Epidermal melanocyte (primary cell): ENCODE data around the gene HSBP1L1.
A peak's percentile ranks its signal among the peaks of the same experiment; 100 is the strongest.

Source experiments
- DNase-seq: peaks from one replicate; pipeline ENCODE4 v3.0.0; 2011; ENCODE audit warnings: low spot score; ENCODE audit not compliant: insufficient read length

Gene HSBP1L1

GRCh38 chr18:79944126-79944731, 20.2 kb upstream of the HSBP1L1 start:
- no peak for DNase-seq

DNA sequence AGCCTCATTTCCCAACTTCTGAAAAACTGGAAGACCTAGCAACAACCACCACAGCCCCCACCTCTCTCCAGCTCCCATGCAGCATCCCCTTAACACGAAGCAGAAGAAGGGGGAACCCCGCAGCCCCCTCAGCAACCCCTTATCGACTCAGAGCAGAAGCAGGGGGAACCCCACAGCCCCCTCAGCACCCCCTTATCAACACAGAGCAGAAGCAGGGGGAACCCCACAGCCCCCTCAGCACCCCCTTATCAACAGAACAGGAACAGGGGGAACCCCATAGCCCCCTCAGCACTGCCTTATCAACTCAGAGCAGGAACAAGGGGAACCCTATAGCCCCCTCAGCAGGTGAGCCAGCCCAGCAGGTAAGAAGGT, 19.7 kb upstream of the HSBP1L1 start:
- DNase-seq, result no peak

DNA sequence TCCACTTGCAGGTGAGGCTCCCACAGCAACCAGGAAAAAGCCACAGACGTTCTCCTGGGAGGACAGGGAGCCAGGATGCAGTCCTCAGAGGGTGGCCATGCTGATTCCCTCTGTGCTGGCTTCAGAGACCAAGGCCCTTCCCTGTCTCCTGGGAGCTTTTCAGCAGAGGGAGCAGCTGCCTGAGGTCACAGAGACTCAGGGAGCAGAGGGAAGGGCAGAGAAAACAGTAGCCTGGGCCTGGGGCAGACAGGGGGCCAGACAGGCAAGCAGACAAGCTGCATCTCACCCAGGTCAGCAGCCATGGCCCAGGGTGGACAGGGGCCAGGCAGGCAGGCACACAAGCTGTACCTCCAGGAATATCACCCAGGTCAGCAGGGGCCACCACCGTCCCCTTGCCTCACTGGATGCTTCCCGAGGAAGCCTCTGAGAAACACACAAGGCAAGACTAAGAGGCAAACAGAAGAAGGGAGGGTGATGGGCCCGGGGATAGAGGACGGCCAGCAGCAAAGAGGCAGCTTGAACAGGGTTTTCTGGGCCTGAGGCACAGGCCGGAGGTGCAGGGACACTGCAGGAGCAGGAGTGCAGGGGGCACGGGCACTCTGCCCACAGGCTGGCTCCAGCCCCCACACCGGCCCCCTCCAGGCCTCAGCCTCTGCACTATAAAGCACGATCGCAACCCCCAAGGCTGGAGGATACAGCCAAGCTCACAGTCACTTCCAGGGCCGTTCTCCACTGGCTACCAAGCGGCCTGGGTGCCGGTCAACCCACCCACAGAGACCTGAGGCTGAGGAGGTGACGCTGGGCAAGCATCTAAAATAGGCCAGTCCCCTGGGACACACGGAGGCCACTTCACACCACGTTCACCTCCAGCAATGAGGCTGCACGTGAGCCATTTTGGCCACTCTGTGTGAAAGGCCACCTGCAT, 19.1 kb upstream of the HSBP1L1 start:
- DNase-seq, result no peak

- no peak for DNase-seq
Measured at GRCh38 chr18:79947054-79947755, 17.2 kb upstream of the HSBP1L1 start.

DNA sequence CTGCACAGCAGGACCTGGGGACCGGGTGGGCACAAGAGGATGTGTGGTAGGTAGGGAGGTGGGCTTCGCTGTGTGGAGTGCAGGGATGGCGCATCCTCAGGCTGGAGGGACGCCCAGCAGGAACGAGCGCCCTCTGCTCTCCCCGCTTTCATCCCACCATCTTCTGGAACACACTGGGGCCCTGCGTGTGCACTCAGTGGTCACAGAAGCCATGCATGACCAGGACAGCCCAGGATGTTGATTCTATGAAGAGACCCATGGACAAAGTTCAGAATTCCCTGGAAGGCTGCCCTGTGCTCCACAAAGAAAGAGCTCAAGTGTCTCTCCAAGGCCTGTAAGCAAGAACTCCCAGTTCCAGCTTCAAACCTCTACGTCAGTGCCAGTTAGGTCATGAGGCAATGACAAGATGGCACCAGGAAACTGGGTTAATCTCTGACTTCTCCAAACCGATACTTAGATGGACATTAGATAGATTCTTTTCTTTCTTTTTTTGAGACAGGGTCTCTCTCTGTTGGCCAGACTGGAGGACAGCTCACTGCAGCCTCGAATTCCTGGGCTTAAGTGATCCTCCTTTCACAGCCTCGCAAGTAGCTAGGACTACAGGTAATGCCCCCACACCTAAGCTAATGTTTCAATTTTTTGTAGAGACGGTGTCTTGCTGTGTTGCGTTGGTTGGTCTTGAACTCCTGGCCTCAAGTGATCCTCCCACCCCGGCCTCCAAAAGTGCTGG, 16.4 kb upstream of the HSBP1L1 start:
- no peak for DNase-seq

- no peak for DNase-seq
Measured at GRCh38 chr18:79948719-79949411, 15.6 kb upstream of the HSBP1L1 start.

DNA sequence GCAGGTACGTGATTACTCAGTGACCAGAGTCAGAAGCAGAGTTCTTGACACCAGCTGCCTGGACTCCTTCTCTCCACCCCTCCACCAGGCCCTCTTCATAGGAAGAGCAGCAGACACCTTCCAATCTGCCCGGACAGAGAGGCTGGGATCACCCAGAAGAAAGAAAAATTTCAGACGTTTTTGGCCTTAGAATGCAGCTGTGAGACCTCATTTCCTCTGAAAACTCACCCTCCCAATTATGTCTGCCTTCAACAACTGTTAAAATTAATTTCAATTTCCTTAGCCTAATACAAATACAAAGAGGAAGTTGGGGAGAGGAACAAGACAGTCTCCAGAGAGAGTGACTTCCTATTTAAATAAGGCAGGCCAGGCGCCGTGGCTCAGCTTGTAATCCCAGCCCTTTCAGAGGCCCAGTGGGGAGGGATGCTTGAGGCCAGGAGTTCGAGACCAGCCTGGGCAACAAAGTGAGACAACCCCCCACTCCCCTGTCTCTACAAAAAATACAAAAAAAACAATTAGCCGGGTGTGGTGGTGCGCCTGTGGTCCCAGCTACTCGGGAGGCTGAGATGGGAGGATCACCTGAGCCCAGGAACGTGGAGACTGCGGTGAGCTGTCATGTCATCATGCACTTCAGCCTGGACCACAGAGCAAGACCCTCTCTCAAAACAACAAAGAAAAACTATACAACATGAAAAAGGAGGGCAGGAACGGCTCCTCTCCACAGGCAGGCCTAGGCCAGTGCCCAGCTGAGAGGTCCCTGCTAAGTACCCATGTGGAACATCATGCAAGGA, 14.6 kb upstream of the HSBP1L1 start:
- DNase-seq, result no peak

- DNase-seq, result no peak
Measured at GRCh38 chr18:79950515-79951341, 13.7 kb upstream of the HSBP1L1 start.

DNA sequence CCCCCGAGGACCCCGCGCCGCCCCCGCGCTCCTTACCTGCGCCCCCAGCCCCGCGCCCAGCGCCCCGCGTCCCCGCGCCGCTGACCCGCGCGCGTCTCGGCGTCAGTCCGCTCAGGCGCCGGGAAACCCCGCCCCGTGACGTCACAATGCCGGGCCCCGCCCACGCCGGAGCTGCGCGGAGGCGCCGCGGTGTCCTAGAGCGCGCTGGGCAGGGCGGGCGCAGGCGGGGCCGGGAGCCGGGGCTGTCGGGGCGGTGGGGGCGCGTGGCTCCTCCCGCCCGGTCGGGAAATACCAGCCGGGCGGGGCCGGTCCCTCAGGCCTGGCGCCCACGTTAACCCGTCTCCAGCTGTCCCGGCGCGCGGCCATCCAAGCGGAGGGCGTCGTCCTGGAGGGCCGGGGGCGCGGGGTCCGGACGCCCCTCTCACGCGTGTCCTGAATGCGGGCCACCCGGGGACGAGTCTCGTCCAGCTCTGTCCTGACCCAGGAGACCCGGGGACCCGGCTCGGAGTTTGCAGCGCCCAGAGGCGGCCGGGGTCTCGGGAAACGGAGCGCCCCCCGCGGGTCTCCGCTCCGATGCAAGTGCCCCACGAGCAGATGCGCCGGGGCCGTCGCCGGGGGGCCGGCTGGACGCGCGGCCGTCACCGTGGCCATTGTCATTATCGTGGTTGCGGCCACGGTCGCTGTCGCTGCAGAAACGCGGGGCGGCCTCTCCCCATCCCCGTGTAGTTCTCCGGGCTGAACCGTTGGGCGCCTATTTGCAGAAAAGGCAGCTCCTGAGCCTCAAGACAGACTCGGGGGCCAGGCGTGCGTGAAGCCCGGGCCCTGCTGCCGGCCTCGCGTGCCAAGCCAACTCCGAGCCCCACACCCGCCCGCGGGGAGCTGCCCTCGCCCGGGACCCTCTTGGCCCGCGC, 12.6 kb upstream of the HSBP1L1 start, which contains the start of gene SLC66A2:
SLC66A2 (minus strand) TSS at position 109 of the 911 bp plus-strand sequence. CDS start 727 bp downstream, outside the sequence.
- peak; percentile 81 for DNase-seq

DNA sequence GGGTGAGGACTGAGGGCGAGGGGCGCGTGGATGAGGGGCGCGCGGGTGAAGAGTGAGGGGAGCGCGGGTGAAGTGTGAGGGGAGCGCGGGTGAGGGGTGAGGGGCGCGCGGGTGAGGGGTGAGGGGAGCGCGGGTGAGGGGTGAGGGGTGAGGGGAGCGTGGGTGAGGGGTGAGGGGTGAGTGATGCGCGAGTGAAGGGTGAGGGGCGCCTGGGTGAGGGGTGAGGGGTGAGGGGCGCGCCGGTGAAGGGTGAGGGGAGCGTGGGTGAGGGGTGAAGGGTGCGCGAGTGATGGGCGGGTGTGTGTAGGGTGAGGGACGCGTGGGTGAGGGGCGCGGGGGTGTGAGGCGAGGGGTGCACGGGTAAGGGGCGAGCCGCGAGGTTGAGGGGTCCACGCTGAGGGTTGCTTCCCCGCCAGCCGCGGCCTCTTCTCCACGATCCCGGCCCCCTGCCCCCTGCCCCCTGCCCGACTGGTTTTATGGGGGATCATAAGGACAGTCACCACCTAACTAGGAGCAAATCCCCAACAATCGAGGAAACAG, 11.9 kb upstream of the HSBP1L1 start:
- no peak for DNase-seq

GRCh38 chr18:79952996-79953559, 11.4 kb upstream of the HSBP1L1 start:
- no peak for DNase-seq

GRCh38 chr18:79953971-79954651, 10.3 kb upstream of the HSBP1L1 start:
- DNase-seq, result no peak

DNA sequence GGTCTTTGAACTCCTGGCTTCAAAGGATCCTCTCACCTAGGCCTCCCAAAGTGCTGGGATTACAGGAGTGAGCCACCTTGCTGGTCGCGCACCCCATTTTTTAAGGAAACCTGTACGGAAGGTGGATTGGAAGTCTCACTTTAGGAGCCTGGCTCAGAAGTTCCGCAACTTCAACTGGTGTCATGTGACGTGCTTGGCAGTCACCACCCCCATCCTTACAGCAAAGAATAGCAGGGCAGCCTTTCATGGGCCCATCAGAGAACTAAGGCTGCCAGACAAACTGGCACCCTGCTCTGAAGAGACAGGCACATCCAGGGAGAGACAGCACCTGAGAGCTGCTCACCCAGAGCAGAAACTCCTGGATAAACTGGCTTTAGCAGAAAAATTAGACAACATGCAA, 9.7 kb upstream of the HSBP1L1 start:
- DNase-seq, result no peak

DNA sequence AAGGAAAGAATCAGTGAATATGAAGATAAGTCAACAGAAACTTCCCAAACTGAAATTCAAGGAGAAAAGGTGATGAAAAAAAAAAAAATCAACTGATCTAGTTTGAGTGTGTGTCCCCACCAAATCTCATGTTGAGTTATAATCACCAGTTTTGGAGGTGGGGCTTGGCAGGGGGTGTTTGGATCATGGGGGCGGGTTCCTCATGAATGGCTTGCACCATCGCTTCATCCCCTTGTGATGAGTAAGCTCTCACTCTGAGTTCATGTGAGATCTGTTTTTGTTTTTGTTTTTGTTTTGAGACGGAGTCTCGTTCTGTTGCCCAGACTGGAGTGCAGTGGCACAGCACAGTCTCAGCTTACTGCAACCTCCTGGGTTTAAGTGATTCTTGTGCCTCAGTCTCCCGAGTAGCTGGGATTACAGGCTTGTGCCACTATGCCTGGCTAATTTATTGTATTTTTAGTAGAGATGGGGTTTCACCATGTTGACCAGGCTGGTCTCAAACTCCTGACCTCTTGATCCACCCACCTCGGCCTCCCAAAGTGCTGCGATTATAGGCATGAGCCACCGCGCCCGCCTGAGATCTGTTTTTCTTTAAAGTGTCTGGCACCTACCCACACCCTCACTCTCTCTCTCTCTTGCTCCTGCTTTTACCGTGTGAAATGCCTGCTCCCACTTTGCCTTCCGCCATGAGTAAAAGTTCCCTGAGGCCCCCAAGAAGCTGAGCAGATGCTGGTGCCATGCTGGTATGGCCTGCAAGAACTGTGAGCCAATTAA, 9.0 kb upstream of the HSBP1L1 start:
- DNase-seq, result no peak

DNA sequence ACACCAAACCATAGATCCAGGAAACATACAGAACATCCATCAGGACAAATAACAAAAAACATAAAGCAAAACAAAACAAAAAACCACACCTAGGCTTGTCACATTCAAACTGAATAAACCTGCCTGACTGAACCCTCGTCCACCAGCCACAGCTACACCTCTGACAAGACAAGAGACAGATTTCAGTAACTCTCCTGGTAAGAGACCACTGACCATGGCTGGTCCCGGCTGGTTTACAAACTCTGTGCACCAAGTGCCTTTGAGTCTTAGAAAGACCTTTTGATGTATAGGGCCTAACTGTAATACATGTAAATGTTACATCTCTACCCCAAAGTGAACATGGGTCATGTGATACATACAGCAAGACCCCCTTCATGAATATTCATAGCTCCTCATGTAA, 8.2 kb upstream of the HSBP1L1 start:
- DNase-seq, result no peak

GRCh38 chr18:79958981-79959380, 5.5 kb upstream of the HSBP1L1 start:
- DNase-seq, result no peak
